Tibial nerve (tissue), 4 donors: ENCODE measurements around the gene PREX1.
"Not testable (repeated sequence)": the region's sequence is repeated elsewhere in the genome, so short reads cannot be mapped to it uniquely, and the experiment has no call there.

Experiments
- EP300 ChIP-seq, 2 donors: sonication (generic); formaldehyde crosslinking; IDR thresholded peaks; one replicate each; pipeline ENCODE4 v1.6.1; 2017; ENCODE audit warnings: antibody characterized with exemption in 2 of 2, mild to moderate bottlenecking in 1 of 2
- POLR2A ChIP-seq, 2 donors: fragments of 450-650 bp; IDR thresholded peaks; one replicate each; pipeline ENCODE4 v1.6.1; 2017; ENCODE audit warnings: antibody characterized with exemption in 2 of 2, mild to moderate bottlenecking in 2 of 2, moderate library complexity in 2 of 2
- TF ChIP-seq, protein P1 (sequence below), 5 experiments: fragments of 200-600 bp in 3 of 5; fragments of 450-650 bp in 2 of 5; sonication (generic) in 3 of 5; IDR thresholded peaks; one replicate each; pipeline ENCODE4 v1.5.1; 2016 to 2019; ENCODE audit warnings: antibody characterized with exemption in 5 of 5, mild to moderate bottlenecking in 3 of 5, moderate library complexity in 2 of 5

DNA sequence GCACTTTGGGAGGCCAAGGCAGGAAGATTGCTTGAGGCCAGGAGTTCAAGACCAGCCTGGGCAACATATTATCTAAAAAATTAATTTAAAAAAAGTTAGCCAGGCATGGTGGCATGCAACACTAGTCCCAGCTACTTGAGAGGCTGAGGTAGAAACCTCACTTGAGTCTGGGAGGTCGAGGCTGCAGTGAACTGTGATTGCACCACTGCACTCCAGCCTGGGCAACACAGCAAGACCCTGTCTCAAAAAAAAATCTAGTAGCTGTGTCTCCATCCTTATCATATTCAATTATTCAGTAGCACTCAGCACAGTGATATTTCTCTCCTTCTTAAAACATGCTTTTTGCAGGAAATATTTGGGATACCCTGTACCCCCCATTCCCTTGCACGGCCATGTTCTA is 16.1 kb upstream of the PREX1 start:
- TF ChIP-seq POLR2A, EP300 (IDR thresholded peaks at IDR 0.05): not testable (repeated sequence)
- TF ChIP-seq, protein P1, sequence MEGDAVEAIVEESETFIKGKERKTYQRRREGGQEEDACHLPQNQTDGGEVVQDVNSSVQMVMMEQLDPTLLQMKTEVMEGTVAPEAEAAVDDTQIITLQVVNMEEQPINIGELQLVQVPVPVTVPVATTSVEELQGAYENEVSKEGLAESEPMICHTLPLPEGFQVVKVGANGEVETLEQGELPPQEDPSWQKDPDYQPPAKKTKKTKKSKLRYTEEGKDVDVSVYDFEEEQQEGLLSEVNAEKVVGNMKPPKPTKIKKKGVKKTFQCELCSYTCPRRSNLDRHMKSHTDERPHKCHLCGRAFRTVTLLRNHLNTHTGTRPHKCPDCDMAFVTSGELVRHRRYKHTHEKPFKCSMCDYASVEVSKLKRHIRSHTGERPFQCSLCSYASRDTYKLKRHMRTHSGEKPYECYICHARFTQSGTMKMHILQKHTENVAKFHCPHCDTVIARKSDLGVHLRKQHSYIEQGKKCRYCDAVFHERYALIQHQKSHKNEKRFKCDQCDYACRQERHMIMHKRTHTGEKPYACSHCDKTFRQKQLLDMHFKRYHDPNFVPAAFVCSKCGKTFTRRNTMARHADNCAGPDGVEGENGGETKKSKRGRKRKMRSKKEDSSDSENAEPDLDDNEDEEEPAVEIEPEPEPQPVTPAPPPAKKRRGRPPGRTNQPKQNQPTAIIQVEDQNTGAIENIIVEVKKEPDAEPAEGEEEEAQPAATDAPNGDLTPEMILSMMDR (IDR thresholded peaks at IDR 0.05), result not testable (repeated sequence)
